Stimulated activated naive CD8-positive, alpha-beta T cell treated with anti-CD3 and anti-CD28 coated beads, Interleukin-15, amount 100 ng/mL, for 72 hours (primary cell): Measurements from ENCODE around the gene PAPOLB.

Experiments used
- ATAC-seq: fragments of 150-1000 bp; cut with Tn5 transposase; 2 replicates; pipeline ENCODE4 v1.10.0; 2021; ENCODE audit warnings: mild to moderate bottlenecking, moderate library complexity
- DNase-seq, 2 donors: peaks; one replicate each; pipeline ENCODE4 v3.0.0; 2021 to 2022
- H3K27ac Mint-ChIP-seq, 2 donors: one replicate each; pipeline ENCODE4 v1.8.0; 2022; ENCODE audit warnings: mild to moderate bottlenecking in 2 of 2, mixed read lengths in 2 of 2, moderate library complexity in 2 of 2
- H3K27me3 Mint-ChIP-seq: one replicate; pipeline ENCODE4 v1.8.0; 2022; ENCODE audit warnings: mixed read lengths
- H3K4me1 Mint-ChIP-seq: one replicate; pipeline ENCODE4 v1.8.0; 2022; ENCODE audit warnings: mild to moderate bottlenecking, mixed read lengths
- H3K4me3 Mint-ChIP-seq, 2 donors: one replicate each; pipeline ENCODE4 v1.8.0; 2022; ENCODE audit warnings: mild to moderate bottlenecking in 2 of 2, mixed read lengths in 2 of 2, moderate library complexity in 1 of 2
- H3K9me3 Mint-ChIP-seq, 2 donors: one replicate each; pipeline ENCODE4 v1.8.0; 2022; ENCODE audit warnings: mixed read lengths in 2 of 2

The PAPOLB gene

DNA sequence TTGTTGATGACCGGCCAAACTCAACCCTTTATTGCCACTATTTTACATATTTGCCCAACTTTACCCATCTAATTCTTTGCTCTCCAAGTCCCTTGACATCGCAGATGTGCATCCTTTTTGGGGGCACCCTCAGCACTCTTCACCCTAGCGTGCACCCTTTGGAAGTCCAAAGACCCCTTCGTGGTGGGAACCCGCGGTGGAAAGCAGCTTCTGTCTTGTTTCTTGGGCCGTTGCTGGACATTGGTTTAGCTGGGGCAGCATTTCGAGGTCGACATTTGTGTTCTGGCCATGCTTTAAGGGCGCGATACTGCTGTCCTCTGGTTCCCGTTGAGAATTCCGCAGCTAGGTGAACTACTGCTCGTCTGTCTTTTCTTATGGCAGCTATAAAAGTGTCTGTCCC is 326 bp upstream of the PAPOLB start:
- DNase-seq, result no peak
- peak overlapping the region; percentile 80 to 89 for H3K4me3 Mint-ChIP-seq
- peaks cover 12% of the 10 kb centered on the region for H3K4me1 Mint-ChIP-seq
- peaks cover 53% of the 10 kb centered on the region for H3K27me3 Mint-ChIP-seq
- H3K27ac Mint-ChIP-seq, result peak overlapping the region in 1 of 2 donors; percentile 96
- H3K9me3 Mint-ChIP-seq, result peaks cover 16 to 18% of the 10 kb centered on the region in 2 donors
- no peak for ATAC-seq

DNA sequence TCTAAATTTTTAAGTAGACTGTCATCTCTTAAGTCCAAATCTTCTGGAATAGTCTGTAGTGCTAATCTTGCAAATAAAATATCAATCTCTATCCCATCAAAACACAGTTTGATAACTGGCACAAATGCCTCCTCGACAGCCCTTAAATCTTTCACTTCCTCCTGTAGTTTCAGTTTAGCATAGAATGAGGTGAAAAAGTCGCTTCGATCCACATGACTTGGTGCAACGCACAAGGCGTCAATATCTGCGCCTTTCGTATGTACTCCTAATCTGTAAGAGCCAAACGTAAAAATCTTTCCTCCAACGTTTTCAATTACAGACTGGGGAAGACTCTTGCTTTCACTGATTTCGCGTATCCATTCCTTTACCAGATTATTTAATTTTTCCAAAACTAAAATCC is 603 bp downstream of the PAPOLB start:
- ATAC-seq (no peak), DNase-seq (no peak)
- Mint-ChIP-seq H3K4me1 (peaks cover 12% of the 10 kb centered on the region), H3K9me3 (peaks cover 16 to 18% of the 10 kb centered on the region in 2 donors), H3K27me3 (peaks cover 54% of the 10 kb centered on the region), H3K27ac (peak overlapping the region in 1 of 2 donors; percentile 96), H3K4me3 (peak overlapping the region; percentile 80 to 89)

DNA sequence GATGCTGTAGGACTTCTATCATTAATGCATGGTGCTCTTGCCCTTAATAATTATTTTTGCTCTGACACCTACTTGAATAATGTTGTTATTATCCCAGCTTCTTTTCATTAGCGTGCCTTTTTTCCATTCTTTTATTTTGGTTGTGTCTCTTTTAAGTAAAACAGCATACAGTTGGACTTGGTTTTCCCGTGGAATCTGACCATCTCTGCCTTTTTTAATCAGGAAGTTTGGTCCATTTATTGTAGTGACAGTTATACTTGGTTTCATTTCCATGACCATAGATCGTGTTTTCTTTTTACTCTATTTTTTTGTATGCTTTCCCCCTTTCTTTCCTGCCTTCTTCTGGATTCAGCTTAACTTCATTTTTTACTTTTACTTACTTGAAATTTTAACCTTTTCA is 4.6 kb downstream of the PAPOLB start:
- H3K27ac Mint-ChIP-seq, result no peak overlapping the region
- peaks cover 12% of the 10 kb centered on the region for H3K4me1 Mint-ChIP-seq
- peaks cover 0 to 5% of the 10 kb centered on the region in 2 donors for H3K9me3 Mint-ChIP-seq
- DNase-seq (no peak), ATAC-seq (no peak)
- no peak overlapping the region for H3K4me3 Mint-ChIP-seq
- H3K27me3 Mint-ChIP-seq, result peaks cover 20% of the 10 kb centered on the region

DNA sequence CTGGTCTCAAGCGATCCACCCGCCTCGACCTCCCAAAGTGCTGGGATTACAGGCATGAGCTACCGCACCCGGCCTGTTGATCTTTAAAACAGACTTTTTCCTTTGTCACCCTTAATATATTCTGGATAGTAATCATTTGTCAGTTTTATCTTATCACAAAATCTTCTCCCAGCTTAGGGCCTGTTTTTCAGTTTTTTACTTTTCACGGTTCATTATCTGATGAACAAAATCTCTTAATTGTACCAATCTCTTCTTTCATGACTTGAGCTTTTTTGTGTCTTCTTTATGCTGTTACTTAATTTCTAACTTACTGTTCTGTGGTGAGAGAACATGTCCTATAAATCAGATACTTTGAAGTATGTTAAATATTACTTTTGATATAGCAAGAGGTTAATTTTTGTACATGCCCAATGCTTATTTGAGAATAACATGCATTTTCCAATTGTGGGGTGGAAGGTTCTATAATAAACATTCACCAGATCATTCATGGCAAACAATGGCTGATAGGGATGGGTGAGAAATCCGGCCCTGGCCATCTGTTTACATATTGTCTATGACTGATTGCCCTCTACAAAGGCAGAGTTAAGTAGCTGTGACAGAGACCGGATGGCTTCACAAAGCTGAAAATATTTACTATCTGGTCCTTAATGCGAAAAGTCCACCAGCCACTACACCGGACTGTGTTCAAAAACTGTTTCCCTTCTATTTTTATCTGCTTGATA is 5.3 kb downstream of the PAPOLB start:
- Mint-ChIP-seq H3K27me3 (peaks cover 20% of the 10 kb centered on the region), H3K27ac (no peak overlapping the region), H3K9me3 (peaks cover 0 to 5% of the 10 kb centered on the region in 2 donors), H3K4me1 (peaks cover 12% of the 10 kb centered on the region), H3K4me3 (no peak overlapping the region)
- no peak for ATAC-seq
- no peak for DNase-seq

DNA sequence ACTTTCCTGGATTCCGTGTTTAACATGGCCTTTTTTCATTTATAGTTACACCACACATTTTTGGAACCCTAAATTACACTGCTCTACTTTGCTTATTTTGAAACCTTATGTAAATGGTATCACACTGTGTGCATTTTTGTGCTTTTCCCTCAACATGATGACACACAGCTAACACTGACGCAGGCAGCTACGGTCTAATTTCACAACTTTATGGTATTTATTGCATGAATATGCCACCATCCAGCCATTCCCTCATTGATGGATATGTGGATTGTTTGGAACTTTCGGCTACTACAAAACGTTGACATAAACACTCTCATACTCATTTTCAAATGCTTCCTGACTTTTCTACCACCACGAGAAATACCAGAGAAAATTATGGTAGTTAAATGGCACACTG is 6.9 kb downstream of the PAPOLB start:
- peaks cover 14% of the 10 kb centered on the region for H3K4me1 Mint-ChIP-seq
- peaks cover 0 to 4% of the 10 kb centered on the region in 2 donors for H3K9me3 Mint-ChIP-seq
- peaks cover 18% of the 10 kb centered on the region for H3K27me3 Mint-ChIP-seq
- no peak for ATAC-seq
- no peak overlapping the region for H3K27ac Mint-ChIP-seq
- no peak for DNase-seq
- no peak overlapping the region for H3K4me3 Mint-ChIP-seq

DNA sequence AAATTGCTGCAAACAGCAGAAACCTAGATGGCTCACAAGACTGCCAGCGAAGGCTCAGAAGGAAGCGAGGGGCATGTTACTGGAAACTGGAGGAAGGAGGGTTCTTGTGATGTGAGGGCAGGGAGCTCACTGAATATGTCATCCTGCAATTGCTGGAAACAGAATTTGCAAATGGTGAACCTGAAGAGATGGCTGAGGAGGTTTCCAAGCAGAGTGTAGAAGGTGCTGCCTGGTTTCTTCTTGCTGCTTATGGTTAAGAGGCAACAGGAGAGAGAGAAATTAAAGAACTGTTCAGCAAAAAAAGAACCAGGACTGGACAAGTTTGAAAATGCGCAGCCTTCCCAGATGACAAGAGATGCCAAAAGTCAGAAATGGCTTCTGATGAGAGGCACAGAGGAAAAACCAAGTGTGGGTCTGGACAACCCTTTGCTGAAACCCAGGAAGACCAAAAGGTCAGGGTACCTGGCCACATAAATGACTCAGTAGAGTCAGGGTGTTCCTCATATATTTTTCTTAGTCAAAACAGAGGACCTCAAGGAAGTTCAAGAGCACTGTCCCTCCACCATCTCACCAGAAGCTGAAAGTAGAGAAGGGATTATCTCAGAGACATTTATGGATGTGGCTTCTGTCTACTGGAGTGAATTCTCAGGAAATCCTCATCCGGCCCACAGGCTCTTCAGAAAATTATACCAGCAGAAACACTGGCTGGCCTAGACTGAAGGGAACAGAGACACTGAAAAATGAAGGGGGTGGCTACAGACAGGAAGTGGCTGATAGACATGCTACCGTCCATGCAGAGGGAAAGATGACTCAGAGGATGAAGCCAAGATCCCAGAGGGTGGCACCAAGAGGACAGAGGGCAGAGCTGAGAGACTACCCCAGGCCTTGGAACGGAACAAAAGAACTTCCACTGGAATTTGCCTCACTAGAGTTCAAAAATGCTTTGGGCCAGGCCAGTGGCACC is 10.1 kb downstream of the PAPOLB start:
- Mint-ChIP-seq H3K4me3 (no peak overlapping the region), H3K4me1 (peaks cover 14% of the 10 kb centered on the region), H3K27me3 (no peaks in the 10 kb centered on the region), H3K27ac (no peak overlapping the region), H3K9me3 (peaks cover 0 to 4% of the 10 kb centered on the region in 2 donors)
- DNase-seq (no peak), ATAC-seq (peak; percentile 79)

DNA sequence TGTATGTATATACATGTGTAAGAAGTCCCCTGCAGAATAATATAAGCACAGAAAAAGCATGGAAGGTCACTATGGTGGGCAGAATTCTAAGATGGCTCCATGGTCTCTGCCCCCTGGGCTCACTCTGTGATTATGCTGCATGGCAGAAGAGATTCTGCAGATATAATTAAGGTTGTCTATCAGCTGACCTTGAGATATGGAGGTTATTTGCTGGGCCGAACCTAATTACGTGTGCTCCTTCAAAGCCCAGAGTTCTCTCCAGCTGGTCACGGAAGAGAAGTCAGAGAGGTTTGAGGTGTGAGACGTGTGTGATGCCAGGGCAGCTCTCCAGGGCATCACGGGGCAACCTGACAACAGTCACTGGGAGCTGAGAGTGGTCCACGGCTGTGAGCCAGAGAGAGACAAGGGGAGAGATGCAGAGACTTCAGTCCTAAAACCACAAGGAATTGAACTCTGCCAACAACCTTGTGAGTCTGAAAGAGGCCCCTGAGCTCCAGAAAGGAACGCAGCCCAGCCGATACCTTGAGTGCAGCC is 11.5 kb downstream of the PAPOLB start:
- DNase-seq (no peak), ATAC-seq (no peak)
- Mint-ChIP-seq H3K27ac (no peak overlapping the region), H3K4me3 (no peak overlapping the region), H3K9me3 (peaks cover 0 to 4% of the 10 kb centered on the region in 2 donors), H3K4me1 (peaks cover 14% of the 10 kb centered on the region), H3K27me3 (peaks cover 13% of the 10 kb centered on the region)

DNA sequence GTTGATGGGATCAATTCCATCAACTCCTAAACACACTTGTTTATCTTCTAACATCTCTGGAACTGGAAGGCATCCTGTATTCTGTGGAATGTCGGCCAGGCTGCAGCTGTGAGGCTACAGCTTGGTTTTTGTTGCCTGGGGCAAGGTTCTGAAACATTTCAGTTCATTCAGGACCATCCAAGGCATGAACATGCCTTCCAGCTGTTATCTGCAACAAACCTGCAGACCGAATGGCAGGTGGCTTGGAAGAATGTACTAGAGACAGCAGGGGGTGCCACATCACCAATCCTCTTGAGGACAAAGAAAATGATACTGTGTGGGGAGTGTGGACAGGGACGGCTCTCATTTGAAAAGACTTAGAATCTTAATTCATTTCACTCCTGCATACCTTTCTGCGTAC is 12.4 kb downstream of the PAPOLB start:
- Mint-ChIP-seq H3K4me3 (no peak overlapping the region), H3K27ac (no peak overlapping the region), H3K27me3 (peaks cover 22% of the 10 kb centered on the region), H3K4me1 (peaks cover 14% of the 10 kb centered on the region), H3K9me3 (peaks cover 0 to 4% of the 10 kb centered on the region in 2 donors)
- ATAC-seq, result peak; percentile 68
- DNase-seq, result peak; percentile 17 to 27

DNA sequence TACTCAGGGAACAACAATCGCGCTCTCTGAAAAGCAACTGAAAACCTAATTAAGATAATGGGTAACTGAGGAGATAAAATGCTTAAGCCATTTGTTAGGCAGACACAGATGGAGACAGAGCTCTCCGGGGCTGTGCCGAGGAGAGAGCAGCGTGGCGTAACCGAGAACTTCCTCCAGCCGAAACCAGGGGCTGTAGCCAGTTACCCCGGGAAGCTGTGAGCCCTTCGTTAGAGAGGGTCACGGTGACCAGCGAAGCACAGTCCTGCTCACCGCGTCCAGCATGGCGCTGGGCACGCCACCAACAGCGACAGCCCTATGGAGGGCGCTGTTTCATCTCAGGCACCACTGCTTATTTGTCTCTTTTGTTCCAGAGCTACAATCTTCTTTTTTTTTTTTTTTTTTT is 16.1 kb downstream of the PAPOLB start:
- H3K4me1 Mint-ChIP-seq, result no peaks in the 10 kb centered on the region
- H3K27ac Mint-ChIP-seq, result peak overlapping the region in 1 of 2 donors; percentile 76
- no peak for ATAC-seq
- peaks cover 23% of the 10 kb centered on the region for H3K27me3 Mint-ChIP-seq
- DNase-seq, result no peak
- H3K4me3 Mint-ChIP-seq, result no peak overlapping the region
- H3K9me3 Mint-ChIP-seq, result no peaks in the 10 kb centered on the region

DNA sequence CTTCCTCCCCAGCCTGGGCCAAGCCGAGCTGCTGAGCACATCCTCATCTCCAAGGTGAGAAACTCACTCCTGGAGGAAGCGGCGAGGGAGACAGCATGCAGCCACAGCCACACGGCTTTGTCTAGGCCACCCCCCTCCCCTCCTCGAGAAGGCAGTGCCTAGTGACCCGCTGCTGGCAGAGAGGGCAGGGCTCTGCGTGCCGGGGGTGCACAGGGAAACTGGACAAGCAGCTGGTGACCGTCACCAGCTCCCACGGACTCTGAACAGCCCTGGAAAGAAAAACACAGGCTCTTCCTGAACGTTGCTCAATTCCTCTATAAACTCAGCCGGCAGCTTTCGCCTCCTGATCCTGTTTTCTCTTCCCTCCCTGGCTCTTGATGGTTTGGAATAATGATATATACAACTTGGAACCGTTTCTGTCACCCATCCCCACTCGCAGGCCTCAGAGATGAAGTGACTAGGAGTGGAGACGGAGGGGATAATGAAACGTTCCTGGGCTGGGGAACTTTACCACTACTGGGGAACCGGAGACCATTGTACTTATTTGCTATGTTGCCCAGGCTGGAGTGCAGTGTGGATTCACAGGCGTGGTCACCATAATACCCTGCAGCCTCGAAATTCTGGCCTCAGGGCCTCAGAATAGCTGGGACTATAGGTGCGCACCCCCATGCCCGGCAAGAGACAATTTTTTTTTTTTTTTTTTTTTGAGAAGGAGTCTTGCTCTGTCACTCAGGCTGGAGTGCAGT is 19.3 kb downstream of the PAPOLB start:
- no peak for ATAC-seq
- no peak for DNase-seq
- H3K4me3 Mint-ChIP-seq, result no peak overlapping the region
- no peaks in the 10 kb centered on the region for H3K4me1 Mint-ChIP-seq
- no peaks in the 10 kb centered on the region for H3K9me3 Mint-ChIP-seq
- H3K27me3 Mint-ChIP-seq, result peaks cover 23% of the 10 kb centered on the region
- H3K27ac Mint-ChIP-seq, result no peak overlapping the region

DNA sequence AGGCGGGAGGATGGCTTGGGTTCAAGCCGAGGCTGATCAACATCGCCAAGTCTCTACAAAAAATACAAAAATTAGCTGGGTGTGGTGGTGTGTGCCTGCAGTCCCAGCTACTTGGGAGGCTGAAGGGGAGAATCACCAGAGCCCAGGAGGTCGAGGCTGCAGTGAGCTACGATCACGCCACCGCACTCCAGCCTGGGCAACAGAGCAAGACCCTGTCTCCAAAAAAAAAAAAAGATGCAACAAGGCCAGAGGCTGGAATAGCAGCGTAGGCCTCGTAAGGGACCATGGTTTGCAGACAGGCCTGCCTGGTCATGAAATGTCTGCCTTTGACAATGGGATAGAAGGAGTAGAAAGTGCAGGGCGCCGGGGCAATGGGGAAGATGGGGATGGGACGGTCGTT is 20.0 kb downstream of the PAPOLB start:
- no peaks in the 10 kb centered on the region for H3K9me3 Mint-ChIP-seq
- DNase-seq, result no peak
- no peak overlapping the region for H3K4me3 Mint-ChIP-seq
- no peak for ATAC-seq
- H3K27me3 Mint-ChIP-seq, result peaks cover 23% of the 10 kb centered on the region
- no peak overlapping the region for H3K27ac Mint-ChIP-seq
- H3K4me1 Mint-ChIP-seq, result no peaks in the 10 kb centered on the region

DNA sequence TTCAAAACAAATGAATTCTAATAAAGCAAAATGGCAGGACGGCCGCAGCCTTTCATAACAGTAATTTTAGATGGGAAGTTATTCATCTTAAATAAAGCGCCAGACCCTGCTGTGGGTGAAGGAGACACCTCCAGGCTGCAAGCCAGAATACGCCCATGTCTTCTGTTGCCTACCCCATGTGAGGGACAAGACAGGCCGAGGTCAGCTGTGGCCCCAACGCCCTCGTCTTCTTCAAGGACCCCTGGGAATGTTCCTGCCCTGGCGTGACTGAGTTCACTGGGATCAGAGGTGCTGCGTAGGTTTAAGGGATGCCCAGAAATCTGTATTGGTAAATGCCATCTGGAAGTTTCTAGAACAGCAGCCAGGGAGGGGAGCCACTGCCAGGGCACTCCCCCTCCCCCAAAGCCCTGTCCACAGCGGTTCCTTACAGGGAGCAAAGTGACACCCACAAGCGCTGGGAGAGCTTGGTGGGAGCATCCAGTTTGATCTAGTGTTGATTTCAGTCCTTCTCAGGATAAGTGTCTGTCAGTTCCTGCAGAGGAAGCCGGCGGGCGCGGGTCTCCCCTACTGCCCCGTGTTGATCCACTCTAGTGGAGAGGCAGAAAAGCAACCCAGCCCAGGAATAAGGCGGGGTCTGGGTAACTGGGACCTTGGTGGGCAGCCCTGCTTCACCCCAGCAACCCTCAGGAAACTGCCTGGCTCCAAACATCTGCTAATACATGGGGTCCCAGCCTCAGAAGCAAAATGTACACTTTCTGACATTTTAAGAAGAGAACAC is 20.6 kb downstream of the PAPOLB start:
- Mint-ChIP-seq H3K4me1 (no peaks in the 10 kb centered on the region), H3K4me3 (no peak overlapping the region), H3K27me3 (peaks cover 18% of the 10 kb centered on the region), H3K27ac (no peak overlapping the region), H3K9me3 (no peaks in the 10 kb centered on the region)
- ATAC-seq (no peak), DNase-seq (no peak)

DNA sequence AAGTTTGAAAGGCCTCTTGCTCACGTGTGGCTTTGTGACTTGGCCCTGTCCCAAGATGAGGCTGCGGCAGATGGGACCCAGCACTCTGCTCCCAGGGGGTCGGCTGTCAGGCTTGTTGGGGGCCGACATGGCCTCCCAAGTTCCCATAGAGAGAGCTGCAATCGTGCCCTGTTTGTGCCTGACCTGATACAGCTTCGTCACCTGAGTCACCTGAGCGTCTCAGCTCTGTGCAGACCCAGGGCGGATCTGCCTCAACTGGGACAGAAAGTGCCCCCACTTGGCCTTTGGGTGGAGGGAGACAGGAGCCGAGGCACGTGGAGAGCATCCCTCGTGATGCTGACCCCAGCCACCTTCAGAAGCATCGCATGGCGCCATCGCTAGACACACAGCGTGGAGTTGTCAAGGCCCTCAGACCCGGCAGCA is 21.7 kb downstream of the PAPOLB start:
- ATAC-seq (no peak), DNase-seq (no peak)
- Mint-ChIP-seq H3K27me3 (peaks cover 7% of the 10 kb centered on the region), H3K27ac (no peak overlapping the region), H3K9me3 (no peaks in the 10 kb centered on the region), H3K4me3 (no peak overlapping the region), H3K4me1 (no peaks in the 10 kb centered on the region)

DNA sequence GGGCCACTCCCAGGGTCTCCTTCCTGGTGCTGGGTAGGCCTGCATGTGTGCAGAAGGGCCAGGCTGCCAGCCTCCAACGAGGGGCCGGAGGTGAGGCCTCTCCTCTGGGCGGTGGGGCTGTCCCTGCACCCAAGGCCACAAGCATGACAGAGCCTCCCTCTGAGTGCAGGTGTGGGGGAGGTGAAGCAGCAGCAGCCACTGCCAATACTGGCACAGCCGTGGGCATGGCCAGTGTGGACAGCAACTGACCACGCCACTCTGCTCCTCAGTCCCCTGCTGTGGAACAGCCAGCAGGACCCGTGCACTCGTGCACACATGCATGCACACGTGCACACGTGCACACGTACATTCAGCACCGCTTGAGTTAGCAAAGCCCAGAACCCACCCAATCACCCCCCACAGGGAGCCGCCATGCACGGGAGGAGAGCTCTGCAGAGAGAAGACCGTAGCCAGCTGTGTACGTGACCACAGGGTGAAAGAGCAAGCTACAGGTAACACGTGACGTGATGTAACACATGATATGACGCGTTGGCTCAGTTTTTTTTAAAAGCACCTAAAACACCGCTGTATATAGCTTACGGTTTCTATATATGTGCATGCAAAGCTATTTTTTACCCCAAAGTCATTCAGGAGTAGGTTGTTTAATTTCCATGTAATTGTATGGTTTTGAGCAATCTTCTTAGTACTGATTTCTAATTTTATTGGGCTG is 23.1 kb downstream of the PAPOLB start:
- no peak overlapping the region for H3K27ac Mint-ChIP-seq
- H3K4me1 Mint-ChIP-seq, result no peaks in the 10 kb centered on the region
- ATAC-seq (no peak), DNase-seq (no peak)
- no peaks in the 10 kb centered on the region for H3K9me3 Mint-ChIP-seq
- H3K4me3 Mint-ChIP-seq, result no peak overlapping the region
- H3K27me3 Mint-ChIP-seq, result no peaks in the 10 kb centered on the region
